Esophagus muscularis mucosa (tissue), 4 donors: ENCODE results near the gene NME2. TPM values are rescaled to one million over a fixed set of nuclear protein-coding genes. Genes with fewer than 3 reads are reported as not detected.
"Not testable (repeated sequence)": the region's sequence is repeated elsewhere in the genome, so short reads cannot be mapped to it uniquely, and the experiment has no call there.

Experiments used
- DNase-seq: peaks from one replicate; pipeline ENCODE4 v3.0.0-alpha.2; 2017; ENCODE audit errors: extremely low spot score
- H3K27ac ChIP-seq, 4 donors: fragments of 200-600 bp; sonication (generic); replicated peaks in 1 of 4; 1 replicate in 3 of 4; 2 replicates in 1 of 4; pipeline ENCODE4 v1.5.1; 2016 to 2019; ENCODE audit warnings: mild to moderate bottlenecking in 1 of 4
- H3K27me3 ChIP-seq, 4 donors: fragments of 200-600 bp; sonication (generic); one replicate each; pipeline versions ENCODE4 v1.5.1 to v1.6.0; 2016 to 2019
- H3K36me3 ChIP-seq, 4 donors: fragments of 200-600 bp; sonication (generic); one replicate each; pipeline ENCODE4 v1.5.1; 2016 to 2019
- H3K4me1 ChIP-seq, 4 donors: fragments of 200-600 bp; sonication (generic); one replicate each; pipeline ENCODE4 v1.5.1; 2016 to 2019
- H3K4me3 ChIP-seq, 4 donors: fragments of 200-600 bp; sonication (generic); 1 replicate in 2 of 4; 2 replicates in 2 of 4; pipeline ENCODE4 v1.5.1; 2016 to 2019; ENCODE audit warnings: mild to moderate bottlenecking in 4 of 4, moderate library complexity in 1 of 4
- H3K9me3 ChIP-seq, 4 donors: fragments of 200-600 bp; sonication (generic); 1 replicate in 3 of 4; 2 replicates in 1 of 4; pipeline ENCODE4 v1.5.1; 2016 to 2019
- CTCF ChIP-seq, 3 experiments: fragments of 200-600 bp in 2 of 3; fragments of 450-650 bp in 1 of 3; sonication (generic) in 2 of 3; IDR thresholded peaks; one replicate each; pipeline ENCODE4 v1.5.1; 2017 to 2019; ENCODE audit warnings: antibody characterized with exemption in 3 of 3, mild to moderate bottlenecking in 2 of 3, moderate library complexity in 1 of 3
- EP300 ChIP-seq: sonication (generic); formaldehyde crosslinking; IDR thresholded peaks from one replicate; pipeline ENCODE4 v1.6.1; 2017; ENCODE audit warnings: antibody characterized with exemption
- POLR2A ChIP-seq: fragments of 450-650 bp; IDR thresholded peaks from one replicate; pipeline ENCODE4 v1.6.1; 2017; ENCODE audit warnings: antibody characterized with exemption, moderate library complexity, mild to moderate bottlenecking, low read depth
- POLR2AphosphoS5 ChIP-seq, 2 donors: sonication (generic); formaldehyde crosslinking; IDR thresholded peaks; one replicate each; pipeline ENCODE4 v1.6.1; 2017; ENCODE audit warnings: antibody characterized with exemption in 2 of 2
- WGBS: methylation state at CpG from one replicate; pipeline ENCODE4 v1.1.5; 2018; 5-methylcytosine and 5-hydroxymethylcytosine counted together
- intact Hi-C: fragments of 100-400 bp; cut with DNase I; formaldehyde crosslinking; loops from one replicate; pipeline ENCODE4 v1.15.1; 2023
- total RNA-seq, 4 donors: library from RNA; depleted of rRNA; stranded (reverse); fragments of >200 nt; gene quantifications; one replicate each; pipeline versions ENCODE4 v1.1.0 to v1.2.1, GENCODE V29; 2016

NME2 gene
- total RNA-seq, 4 donors from 2014 or later = 245 to 554 (median 350) TPM

GRCh38 chr17:51169340-51169739 is 3.1 kb downstream of the NME2 start:
- TF ChIP-seq POLR2AphosphoS5 (IDR thresholded peaks at IDR 0.05) (no peak), EP300 (no peak), CTCF (IDR thresholded peaks at IDR 0.05) (no peak), POLR2A (no peak)
- H3K4me1 ChIP-seq = peaks cover 10 to 34% (median 25%) of the 10 kb centered on the region in 4 donors
- peaks cover 32 to 63% (median 52%) of the 10 kb centered on the region in 4 donors for H3K36me3 ChIP-seq
- no peak overlapping the region for H3K4me3 ChIP-seq
- DNase-seq = no peak
- no peaks in the 10 kb centered on the region for H3K27me3 ChIP-seq
- no peak overlapping the region for H3K27ac ChIP-seq
- intact Hi-C loops = loop anchor here (5.0 kb wide), 1 partner anchor 93 kb away; the partner anchor contains the start of genes MBTD1 and UTP18
- no peaks in the 10 kb centered on the region for H3K9me3 ChIP-seq
- 82% methylated on average over 1 of the region's 1 CpG for WGBS

- Histone ChIP-seq H3K27me3 (no peaks in the 10 kb centered on the region), H3K36me3 (peaks cover 32 to 75% (median 60%) of the 10 kb centered on the region in 4 donors), H3K9me3 (no peaks in the 10 kb centered on the region), H3K4me3 (no peak overlapping the region), H3K27ac (no peak overlapping the region), H3K4me1 (peaks cover 5 to 23% (median 17%) of the 10 kb centered on the region in 4 donors)
- intact Hi-C loops = no loop called here
- TF ChIP-seq CTCF (IDR thresholded peaks at IDR 0.05) (no peak), EP300 (no peak), POLR2AphosphoS5 (IDR thresholded peaks at IDR 0.05) (no peak), POLR2A (no peak)
- no peak for DNase-seq
- 92% methylated on average over 2 of the region's 2 CpGs for WGBS
These were observed 4.5 kb downstream of the NME2 start for GRCh38 chr17:51170736-51171135.

GRCh38 chr17:51172030-51172429 is 5.8 kb downstream of the NME2 start:
- H3K36me3 ChIP-seq = peaks cover 32 to 83% (median 61%) of the 10 kb centered on the region in 4 donors
- DNase-seq, H3K27ac ChIP-seq, intact Hi-C loops, H3K4me3 ChIP-seq, H3K27me3 ChIP-seq, H3K9me3 ChIP-seq: not testable (repeated sequence)
- WGBS = 91% methylated on average over 9 of the region's 9 CpGs
- H3K4me1 ChIP-seq = peaks cover 3 to 18% (median 11%) of the 10 kb centered on the region in 4 donors

- WGBS = 84% methylated on average over 5 of the region's 5 CpGs
- no peaks in the 10 kb centered on the region for H3K27me3 ChIP-seq
- no peaks in the 10 kb centered on the region for H3K9me3 ChIP-seq
- no peak overlapping the region for H3K27ac ChIP-seq
- intact Hi-C loops = no loop called here
- peaks cover 0 to 4% (median 0%) of the 10 kb centered on the region in 4 donors for H3K4me1 ChIP-seq
- peaks cover 11 to 76% (median 39%) of the 10 kb centered on the region in 4 donors for H3K36me3 ChIP-seq
- no peak overlapping the region for H3K4me3 ChIP-seq
- no peak for DNase-seq
- no peak for TF ChIP-seq CTCF (IDR thresholded peaks at IDR 0.05)
- TF ChIP-seq POLR2AphosphoS5 (IDR thresholded peaks at IDR 0.05) = no peak
- no peak for TF ChIP-seq EP300
- TF ChIP-seq POLR2A = no peak
These were observed 14.3 kb downstream of the NME2 start for GRCh38 chr17:51180486-51180885.

- Histone ChIP-seq H3K9me3 (no peaks in the 10 kb centered on the region), H3K27me3 (no peaks in the 10 kb centered on the region), H3K36me3 (peaks cover 11 to 83% (median 55%) of the 10 kb centered on the region in 4 donors), H3K4me3 (no peak overlapping the region), H3K4me1 (peaks cover 0 to 4% (median 0%) of the 10 kb centered on the region in 4 donors), H3K27ac (no peak overlapping the region)
- no peak for DNase-seq
- 59% methylated on average over 1 of the region's 1 CpG for WGBS
- intact Hi-C loops = no loop called here
- TF ChIP-seq CTCF (IDR thresholded peaks at IDR 0.05) = no peak
- no peak for TF ChIP-seq EP300
- no peak for TF ChIP-seq POLR2AphosphoS5 (IDR thresholded peaks at IDR 0.05)
- no peak for TF ChIP-seq POLR2A
These were observed 17.9 kb downstream of the NME2 start for GRCh38 chr17:51184124-51184523.
